ENCODE data around the gene RTN3. TPM values are rescaled to one million over a fixed set of nuclear protein-coding genes. Genes with fewer than 3 reads are reported as not detected.
"Not testable (repeated sequence)": the region's sequence is repeated elsewhere in the genome, so short reads cannot be mapped to it uniquely, and the experiment has no call there.

Gene RTN3
- total RNA-seq, 1 donor from 2014 or later: 44.8 TPM

DNA sequence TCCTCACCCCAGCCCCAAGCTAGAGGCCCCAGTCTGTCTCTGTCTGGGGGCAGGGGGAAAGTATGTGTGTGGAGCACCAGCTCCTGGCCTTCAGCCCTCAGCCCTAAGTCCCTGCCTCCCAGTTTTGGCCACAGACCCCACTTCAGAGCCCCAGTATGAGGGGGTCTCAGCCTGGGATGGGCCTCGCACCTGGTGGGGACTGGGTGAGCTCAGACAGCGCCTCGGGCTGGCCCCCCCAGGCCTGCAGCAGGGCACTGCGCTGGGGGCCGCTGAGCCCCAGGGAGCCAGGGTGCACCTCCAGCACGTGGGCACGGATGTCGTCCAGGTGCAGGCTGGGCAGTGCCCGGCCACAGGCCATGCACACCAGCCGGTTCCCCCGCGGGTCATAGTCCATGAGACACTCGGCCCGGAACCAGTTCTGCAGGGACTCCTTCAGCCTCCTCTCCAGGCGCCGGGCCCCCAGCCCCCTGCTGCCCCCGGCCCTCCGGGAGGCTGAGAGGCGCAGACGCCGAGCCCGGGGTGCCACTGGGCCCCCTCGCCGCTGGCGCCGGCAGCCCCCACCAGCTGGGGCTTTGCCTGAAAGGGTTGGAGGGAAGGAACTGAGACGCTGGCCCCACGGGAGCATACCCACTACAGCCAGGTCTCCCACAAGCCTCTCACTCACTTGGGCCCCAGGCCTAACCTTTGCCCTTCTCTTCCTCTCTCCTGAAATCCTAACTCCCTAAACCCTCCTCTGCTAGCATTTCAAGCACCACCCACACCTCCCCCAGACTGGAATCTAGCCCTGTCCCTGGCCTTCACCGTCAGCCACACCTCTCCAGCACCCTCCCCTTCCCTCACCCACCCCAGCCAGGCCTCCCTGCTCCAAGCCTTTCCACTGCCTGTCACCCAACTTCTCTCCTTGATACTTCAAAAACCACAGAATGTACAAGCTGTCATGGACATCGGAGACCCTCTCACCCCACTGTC is 83.7 kb downstream of the RTN3 start:
- intact Hi-C loops (cut with micrococcal nuclease): no loop called here
- ATAC-seq: no peak
- DNase-seq: peak; percentile 28

DNA sequence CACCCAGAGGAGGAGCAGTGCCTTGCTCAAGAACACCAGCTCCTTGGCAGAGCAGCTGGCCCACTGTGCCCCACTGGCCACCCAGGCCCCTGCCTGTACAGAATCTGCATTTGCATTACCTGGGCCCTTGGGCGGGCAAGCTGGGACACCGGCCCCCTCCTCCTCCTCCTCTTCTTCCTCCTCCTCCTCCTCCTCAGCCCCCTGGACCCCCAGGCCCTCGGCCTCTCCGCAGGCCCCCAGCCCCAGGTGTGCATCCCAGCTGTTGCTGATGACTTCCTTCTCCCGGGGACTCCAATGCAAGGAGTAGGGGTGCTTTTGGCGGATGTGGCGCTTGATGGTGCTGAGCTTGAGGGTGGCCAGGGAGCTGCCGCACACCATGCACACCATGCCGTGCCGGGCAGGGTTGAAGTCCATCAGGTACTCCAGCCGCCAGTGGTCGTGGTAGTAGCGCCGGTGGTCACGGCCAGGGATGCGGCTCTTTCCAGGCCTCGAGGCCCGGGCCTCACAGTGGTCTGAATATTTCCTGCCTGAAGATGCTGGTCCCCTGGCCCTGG is 84.5 kb downstream of the RTN3 start:
- DNase-seq: no peak
- intact Hi-C loops (cut with micrococcal nuclease): no loop called here
- no peak for ATAC-seq

DNA sequence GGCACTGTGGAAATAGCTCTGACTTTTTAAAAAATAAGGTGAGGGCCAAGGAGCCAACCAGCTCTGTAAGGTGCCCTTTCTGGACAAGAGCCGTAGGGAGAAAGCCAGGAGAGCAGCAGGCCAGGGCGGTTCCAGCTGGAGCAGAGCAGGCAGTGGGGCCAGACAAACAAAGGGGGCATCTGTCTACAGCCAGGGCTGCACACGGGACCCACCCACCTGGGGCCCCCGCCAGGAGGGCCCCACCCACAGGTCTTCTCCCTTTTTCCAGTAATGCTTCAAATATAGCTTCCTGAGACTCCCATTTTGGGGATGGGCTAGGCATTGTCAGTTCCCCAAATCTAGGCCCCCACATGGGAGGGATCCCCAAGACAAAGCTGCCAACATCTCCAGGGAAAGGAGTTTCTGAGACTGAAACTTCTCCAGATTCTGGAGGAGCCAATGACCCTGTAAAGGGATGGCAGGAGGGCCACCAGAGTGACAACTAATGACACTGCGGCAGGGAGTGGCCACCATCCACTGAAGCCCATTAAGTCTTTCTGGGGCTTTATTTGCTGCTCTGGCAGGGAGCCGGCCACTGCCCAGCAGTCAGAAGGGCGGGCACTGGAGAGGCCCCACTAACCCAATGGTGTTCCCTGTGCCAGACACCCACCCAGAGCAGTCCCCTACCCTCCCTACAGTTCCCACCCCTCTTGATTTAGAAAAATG is 85.4 kb downstream of the RTN3 start:
- ATAC-seq (no peak), DNase-seq (peak; percentile 28)
- intact Hi-C loops (cut with micrococcal nuclease): no loop called here

DNA sequence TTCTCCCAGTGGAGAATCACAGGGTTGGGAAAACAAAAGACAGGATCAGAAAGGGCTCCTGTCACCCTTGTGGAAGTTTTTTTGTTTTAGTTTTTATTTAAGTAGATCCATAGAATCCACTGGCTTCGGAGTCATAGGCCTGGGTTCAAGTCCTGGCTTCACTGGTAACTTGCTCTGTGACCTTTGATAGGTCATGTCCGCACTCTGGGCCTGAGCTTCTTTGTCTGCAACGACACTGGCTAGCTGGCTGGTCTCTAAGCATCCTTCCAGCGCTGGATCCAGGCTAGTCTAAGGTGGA is 85.9 kb downstream of the RTN3 start:
- intact Hi-C loops (cut with micrococcal nuclease): no loop called here
- ATAC-seq (no peak), DNase-seq (no peak)

DNA sequence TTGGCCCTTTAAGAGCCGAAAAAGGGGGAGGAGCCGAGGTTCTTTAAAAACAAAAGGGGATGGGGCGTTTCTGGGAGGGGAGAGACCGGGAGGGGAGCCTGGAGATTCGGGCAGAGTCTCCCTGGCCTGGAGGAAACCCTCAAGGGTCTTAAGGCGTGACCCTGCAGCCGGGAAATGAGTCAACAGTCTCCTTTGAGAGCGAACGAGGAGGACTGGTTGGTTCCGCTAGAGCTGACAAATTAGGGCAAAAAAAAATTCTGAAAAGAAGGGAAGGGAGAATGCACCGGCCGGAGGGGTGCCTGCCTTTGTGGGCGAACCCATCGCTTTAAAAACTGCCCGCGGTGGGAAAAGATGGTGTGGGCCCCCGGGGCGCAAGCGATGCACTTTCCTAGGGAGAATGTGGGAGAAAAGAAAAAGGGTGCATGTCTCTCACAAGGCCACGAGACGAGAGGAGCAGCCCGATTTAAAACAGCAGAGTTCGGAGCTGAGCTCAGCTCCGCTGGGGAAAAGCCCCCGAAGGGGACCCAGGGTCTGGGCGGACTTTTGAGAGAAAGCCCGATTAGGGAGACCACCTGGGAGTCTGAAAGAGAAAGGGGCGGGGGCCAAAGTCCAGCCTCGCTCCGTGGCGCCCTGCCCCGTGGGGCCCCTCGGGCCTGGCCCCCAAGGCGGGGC is 86.4 kb downstream of the RTN3 start:
- DNase-seq (peak; percentile 61), ATAC-seq (peak; percentile 38)
- intact Hi-C loops (cut with micrococcal nuclease): no loop called here

DNA sequence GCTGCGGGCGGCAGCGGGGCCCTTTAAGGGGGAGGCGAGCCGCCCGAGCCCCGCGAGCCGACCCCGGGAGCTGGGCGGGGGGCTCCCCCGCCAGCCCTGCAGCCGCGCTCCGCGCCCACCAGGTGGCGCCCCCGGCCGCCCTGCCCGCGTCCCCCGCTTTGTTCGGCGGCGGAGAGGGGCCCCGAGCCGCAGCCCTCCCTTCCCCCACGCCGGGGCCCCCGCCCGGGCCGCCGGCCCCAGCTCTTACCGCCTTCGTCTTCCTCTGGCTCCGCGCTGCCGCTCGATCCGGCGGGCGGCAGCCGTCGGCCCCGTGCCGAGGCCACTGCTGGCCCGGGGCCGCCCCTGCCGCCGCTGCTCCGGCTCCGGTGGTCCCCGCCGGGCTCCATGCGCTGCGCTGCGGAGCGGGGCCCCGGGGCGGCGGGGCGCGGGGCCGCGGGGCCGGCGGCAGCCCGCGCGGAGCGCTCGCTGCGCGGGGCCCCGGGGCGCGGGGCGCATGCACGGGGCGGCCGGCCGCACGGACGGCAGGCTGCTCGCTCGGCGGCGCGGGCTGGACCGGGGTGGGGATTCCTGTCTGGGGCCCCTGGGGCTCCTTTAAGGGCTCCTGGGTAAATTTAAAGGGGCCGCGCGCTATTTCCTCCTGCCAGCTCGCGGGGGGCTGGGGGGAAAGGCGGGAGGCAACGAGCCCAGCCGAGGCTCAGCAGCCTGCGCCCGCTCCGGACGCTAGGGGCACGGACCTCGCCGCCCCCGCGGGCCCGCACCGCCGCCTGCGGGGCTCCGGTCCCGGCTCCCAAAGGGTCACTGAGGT is 87.1 kb downstream of the RTN3 start, which contains the start of gene ZFTA:
ZFTA (minus strand) TSS at position 539 of the 805 bp plus-strand sequence; CDS start at position 386, 153 bp downstream.
- intact Hi-C loops (cut with micrococcal nuclease): no loop called here
- DNase-seq (peak; percentile 84), ATAC-seq (peak; percentile 42)

DNA sequence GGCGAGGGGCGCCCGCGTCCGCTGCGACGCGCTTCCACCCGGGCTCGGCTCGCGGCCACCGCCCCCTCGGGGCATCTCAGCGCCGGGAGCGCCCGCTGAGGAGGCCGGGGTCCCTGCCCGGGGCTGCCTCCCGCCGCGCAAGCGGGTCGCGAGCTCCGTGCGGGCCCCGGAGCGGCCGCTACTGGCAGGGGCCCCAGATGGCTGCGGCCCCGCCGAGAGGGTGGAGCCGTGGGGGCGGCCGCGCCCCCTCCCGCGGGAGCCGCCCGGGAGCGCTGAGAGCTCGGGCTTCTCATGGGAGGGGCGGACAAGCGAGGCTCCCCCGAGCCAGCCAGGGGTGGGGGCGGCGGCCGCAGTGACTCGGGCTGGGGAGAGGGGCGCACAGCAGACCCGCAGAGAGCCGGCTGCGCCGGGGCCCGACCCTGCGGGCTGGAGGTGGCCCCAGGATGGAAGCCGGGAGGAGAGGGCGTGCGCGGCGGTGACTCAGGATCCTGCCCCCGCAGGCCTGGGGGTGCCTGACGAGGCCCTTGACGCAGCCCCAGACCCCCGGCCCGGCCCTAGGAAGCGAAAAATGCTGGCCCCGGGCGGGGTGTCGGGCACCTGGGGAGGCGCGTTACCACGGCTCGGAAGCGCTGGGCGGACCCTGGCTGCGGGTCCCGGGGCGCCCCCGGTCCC is 87.9 kb downstream of the RTN3 start:
- ATAC-seq (peak; percentile 64), DNase-seq (peak; percentile 73)
- intact Hi-C loops (cut with micrococcal nuclease): no loop called here

DNA sequence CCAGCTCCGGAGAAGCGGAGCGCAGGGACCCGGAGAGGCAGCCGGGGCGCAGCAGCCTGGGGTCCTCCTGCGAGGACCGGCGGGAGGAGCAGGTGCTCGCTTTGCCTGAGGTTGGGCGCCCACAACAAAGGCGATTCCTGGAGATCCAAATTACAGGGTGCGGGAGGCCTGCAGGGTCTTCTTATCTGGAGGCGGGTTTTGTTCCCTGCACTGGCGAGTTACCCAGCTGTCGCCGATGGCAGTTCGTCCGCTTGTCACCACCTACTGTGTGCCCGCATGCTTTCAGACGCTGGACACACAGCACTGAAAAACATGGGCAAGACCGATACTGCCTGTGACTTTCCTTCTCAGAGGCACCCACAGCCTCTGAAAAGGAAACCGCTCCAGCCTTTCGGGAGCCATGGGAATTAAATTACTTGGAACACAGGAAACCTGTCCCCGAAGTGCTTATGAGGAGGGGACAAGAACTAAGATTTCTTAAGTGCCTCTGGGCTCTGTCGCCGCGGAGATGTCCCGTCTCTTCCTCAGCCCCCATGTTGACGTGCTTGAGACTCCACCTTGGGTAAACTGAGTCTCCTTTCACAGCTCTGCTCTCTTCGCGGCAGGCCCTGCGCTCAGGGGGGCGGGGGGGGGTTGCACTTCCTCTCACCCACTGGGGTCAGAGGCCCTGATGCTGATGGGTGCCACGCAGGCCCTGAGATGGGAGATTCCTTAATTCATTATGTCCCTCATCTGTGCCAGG is 88.6 kb downstream of the RTN3 start:
- peak; percentile 32 for DNase-seq
- peak; percentile 1 for ATAC-seq
- intact Hi-C loops (cut with micrococcal nuclease): no loop called here

DNA sequence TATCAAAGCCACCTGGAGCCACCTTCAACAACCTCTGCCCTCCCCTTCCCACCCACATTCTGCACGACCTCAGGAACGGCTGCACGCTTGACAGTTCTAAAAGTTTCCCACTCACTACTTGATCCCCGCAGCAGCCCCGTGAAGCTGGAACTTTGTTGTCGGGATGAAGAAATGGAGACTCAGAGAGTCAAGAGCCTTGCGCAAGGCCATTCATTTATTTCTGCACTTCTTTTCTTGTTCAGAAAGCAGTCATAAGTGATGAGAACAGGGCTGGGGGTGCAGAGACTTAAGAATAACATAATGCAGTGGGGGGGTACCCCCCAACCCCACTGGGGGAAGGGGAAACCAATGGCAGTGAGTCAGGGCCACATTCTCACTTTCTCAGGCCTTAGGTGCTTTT is 89.5 kb downstream of the RTN3 start:
- ATAC-seq (no peak), DNase-seq (no peak)
- intact Hi-C loops (cut with micrococcal nuclease): no loop called here

DNA sequence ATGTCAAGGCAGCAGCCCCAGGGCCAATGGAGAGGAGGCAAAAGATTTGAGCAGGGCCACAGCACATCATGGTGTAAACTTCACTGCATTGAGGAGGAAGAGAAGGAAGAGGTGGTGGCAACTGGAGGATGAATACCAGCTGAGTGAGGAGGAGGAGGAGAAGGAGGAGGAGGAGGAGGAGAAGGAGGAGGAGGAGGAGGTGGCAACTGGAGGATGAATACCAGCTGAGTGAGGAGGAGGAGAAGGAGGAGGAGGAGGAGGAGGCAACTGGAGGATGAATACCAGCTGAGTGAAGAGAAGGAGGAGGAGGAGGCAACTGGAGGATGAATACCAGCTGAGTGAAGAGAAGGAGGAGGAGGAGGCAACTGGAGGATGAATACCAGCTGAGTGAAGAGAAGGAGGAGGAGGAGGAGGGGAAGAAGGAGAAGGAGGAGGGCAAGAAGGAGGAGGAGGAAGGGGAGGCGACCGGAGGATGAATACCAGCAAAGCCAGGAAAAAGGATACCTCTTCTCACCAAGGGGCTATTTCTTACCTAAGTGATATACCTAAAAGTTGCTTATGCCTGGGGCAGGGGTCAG is 90.5 kb downstream of the RTN3 start:
- ATAC-seq; DNase-seq; intact Hi-C loops (cut with micrococcal nuclease): not testable (repeated sequence)

DNA sequence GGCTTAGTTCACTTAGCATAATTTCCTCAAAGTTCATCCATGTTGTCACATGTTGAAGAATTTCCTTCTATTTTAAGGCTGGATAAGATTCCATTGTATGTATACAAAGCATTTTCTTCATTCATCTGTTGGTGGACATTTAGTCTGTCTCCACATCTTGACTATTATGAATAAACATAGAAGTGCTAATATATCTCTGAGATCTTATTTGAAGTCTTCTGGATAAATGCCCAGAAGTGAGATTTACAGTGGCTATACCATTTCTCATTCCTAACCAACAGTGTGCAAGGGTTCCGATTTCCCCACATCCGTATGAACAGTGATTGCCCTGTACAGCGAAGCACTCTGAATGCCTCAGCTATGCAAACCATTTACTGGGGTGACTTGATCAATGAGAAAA is 93.9 kb downstream of the RTN3 start:
- no peak for ATAC-seq
- intact Hi-C loops (cut with micrococcal nuclease): no loop called here
- DNase-seq: no peak

DNA sequence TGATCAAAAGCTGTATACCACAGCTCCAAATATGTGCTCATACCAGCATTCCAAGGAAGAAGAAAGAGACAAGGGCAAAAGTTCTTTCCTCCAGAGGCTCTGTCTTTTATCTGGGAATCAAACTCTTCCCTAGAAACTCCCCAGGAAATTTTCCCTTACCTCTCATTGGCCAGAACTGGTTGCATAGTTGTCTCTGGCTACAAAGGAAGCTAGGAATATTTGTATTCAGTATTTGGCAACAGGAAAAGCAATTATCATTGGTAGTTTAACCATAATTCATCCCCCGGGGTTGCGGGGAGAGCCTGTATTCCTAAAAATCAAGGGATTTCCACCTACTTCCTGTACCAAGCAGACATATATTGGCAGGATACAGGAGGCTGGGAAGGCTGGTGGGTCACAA is 97.7 kb downstream of the RTN3 start:
- DNase-seq (no peak), ATAC-seq (no peak)
- intact Hi-C loops (cut with micrococcal nuclease): no loop called here

DNA sequence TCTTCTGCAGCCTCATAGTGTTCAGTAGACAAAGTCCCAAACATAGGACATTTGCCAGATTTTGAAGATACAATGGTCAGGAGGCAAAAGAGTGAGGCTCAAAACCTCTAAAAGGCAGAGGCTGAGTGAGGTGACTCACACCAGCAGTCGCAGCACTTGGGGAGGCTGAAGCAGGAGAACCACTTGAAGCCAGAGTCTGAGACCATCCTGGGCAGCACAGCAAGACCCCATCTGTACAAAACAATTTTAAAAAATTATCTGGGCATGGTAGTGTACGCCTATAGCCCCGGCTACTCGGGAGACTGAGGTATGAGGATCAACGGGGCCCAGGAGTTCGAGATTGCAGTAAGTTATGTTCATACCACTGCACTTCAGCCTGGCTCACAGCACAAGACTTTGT is 101.4 kb downstream of the RTN3 start:
- ATAC-seq: no peak
- DNase-seq: no peak
- intact Hi-C loops (cut with micrococcal nuclease): no loop called here

DNA sequence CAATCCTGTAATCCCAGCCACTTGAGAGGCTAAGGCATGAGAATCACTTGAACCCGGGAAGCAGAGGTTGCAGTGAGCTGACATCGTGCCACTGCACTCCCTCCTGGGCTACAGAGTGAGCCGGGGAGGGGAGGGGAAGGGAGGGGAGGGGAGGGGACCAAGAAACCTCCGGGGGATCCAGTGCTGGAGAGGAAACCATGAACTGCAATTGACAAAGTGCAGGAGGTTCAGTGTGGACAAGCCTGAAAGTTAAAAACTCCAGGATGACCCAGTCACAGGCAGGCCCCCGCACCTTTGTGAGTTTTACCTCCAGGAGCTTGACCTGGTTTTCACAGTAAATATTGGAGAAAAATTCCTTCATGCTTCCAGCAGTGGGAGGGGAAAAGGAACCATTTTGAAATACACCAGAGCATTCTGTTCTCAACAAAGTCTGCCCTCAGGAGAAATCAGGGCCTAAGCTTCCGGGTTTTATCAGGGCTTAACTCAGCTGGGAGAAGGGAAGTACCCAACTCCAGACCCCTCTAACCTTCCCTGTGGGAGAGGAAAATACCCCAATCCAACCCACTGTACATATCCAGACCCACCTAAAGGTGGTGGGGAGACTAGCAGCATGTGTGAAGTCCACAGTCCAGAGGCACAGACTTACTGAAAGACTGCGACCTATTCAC is 102.8 kb downstream of the RTN3 start:
- intact Hi-C loops (cut with micrococcal nuclease): no loop called here
- no peak for ATAC-seq
- no peak for DNase-seq

DNA sequence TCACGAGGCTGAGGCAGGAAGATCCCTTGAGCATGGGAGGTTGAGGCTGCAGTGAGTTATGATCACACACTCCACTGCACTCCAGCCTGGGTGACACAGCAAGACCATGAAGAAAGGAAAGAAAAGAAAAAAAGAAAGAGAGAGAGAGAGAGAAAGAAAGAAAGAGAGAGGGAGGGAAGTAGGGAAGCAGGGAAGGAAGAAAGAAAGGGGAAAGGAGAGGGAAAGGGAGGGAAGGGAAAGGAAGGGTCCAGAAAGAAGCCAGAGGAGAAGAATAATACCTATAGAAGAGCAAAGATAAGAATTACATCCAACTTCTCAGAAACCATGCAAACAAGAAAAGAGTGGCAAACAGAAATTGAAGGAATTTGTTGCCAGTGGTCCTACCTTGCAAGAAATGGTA is 104.5 kb downstream of the RTN3 start:
- intact Hi-C loops (cut with micrococcal nuclease): no loop called here
- ATAC-seq: no peak
- DNase-seq: no peak

DNA sequence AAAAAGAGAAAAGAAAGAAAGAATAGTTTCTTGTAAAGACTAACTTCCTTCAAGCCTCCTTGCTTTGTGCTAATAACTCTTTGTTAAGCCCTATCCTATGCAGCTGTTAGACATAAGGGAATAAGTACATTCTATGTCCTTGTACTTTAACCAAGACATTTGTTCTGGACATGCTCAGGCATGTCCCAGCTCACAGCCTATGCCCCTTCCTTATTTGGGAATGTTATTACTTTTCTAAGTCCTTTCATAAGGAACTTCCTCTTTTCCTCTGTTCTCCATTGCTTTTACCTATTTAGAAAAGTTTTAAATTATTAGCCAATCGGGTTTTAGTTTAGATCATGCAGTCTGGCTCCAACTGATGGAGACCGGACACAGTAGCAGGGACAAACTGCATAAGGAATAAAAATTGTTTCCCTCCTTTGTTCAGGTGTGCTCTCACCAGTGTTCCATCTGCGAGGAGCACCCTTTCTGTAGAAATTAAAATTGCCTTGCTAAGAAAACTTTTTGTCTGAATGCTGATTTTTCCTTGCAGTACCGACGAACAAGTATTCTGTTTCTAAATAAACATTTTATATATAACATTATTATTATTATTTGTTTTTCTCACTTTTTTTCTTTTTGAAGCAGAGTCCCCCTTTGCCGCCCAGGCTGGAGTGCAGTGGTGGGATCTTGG is 110.3 kb downstream of the RTN3 start:
- no peak for ATAC-seq
- intact Hi-C loops (cut with micrococcal nuclease): no loop called here
- DNase-seq: no peak

Measured in left ventricle myocardium superior (tissue), 1 donor.